DMS79 (cell line): Measurements from ENCODE around the gene ENOPH1.
A peak's percentile ranks its signal among the peaks of the same experiment; 100 is the strongest.
"Not testable (repeated sequence)": the region's sequence is repeated elsewhere in the genome, so short reads cannot be mapped to it uniquely, and the experiment has no call there.

ENCODE experiments used
- DNase-seq: peaks from one replicate; lab custom pipeline; 2025; lab: John Stamatoyannopoulos, UW

The ENOPH1 gene

GRCh38 chr4:82430193-82430963 is at the start of gene ENOPH1, which contains the start of gene HNRNPDL:
Gene ENOPH1 (plus strand): TSS chr4:82430590. CDS start chr4:82430830, 240 bp downstream.
Gene HNRNPDL (minus strand): TSS chr4:82430462. CDS start chr4:82429690, 772 bp downstream.
- DNase-seq: peak; percentile 91

- no peak for DNase-seq
These were observed 49.6 kb upstream of the ENOPH1 start for GRCh38 chr4:82380831-82381230.

- no peak for DNase-seq
These were observed 49.2 kb upstream of the ENOPH1 start for GRCh38 chr4:82381235-82381634.

GRCh38 chr4:82381661-82382296 is 48.6 kb upstream of the ENOPH1 start:
- DNase-seq: no peak

GRCh38 chr4:82382751-82383150 is 47.6 kb upstream of the ENOPH1 start:
- DNase-seq: no peak

- not testable (repeated sequence) for DNase-seq
These were observed 44.1 kb upstream of the ENOPH1 start for GRCh38 chr4:82386312-82386711.

GRCh38 chr4:82388405-82388804 is 42.0 kb upstream of the ENOPH1 start:
- DNase-seq: no peak

GRCh38 chr4:82390061-82390460 is 40.3 kb upstream of the ENOPH1 start:
- not testable (repeated sequence) for DNase-seq

- no peak for DNase-seq
These were observed 35.5 kb upstream of the ENOPH1 start for GRCh38 chr4:82394896-82395295.

- no peak for DNase-seq
These were observed 32.9 kb upstream of the ENOPH1 start for GRCh38 chr4:82397527-82397926.

GRCh38 chr4:82398263-82398662 is 32.1 kb upstream of the ENOPH1 start:
- DNase-seq: peak; percentile 70

GRCh38 chr4:82401600-82401999 is 28.8 kb upstream of the ENOPH1 start:
- DNase-seq: no peak

GRCh38 chr4:82402196-82402775 is 28.1 kb upstream of the ENOPH1 start:
- peak; percentile 87 for DNase-seq

GRCh38 chr4:82403725-82404124 is 26.7 kb upstream of the ENOPH1 start:
- DNase-seq: no peak

GRCh38 chr4:82415061-82415460 is 15.3 kb upstream of the ENOPH1 start:
- DNase-seq: not testable (repeated sequence)

GRCh38 chr4:82415922-82416365 is 14.4 kb upstream of the ENOPH1 start:
- no peak for DNase-seq

- no peak for DNase-seq
These were observed 10.9 kb upstream of the ENOPH1 start for GRCh38 chr4:82419451-82419850.

- DNase-seq: no peak
These were observed 8.4 kb upstream of the ENOPH1 start for GRCh38 chr4:82421796-82422560.

GRCh38 chr4:82422616-82423015 is 7.8 kb upstream of the ENOPH1 start:
- DNase-seq: no peak

- DNase-seq: no peak
These were observed 6.9 kb upstream of the ENOPH1 start for GRCh38 chr4:82423245-82424054.

GRCh38 chr4:82425478-82425877 is 4.9 kb upstream of the ENOPH1 start:
- no peak for DNase-seq
